KOPT-K1 (cell line): Measurements from ENCODE around the gene BEST1.
A peak's percentile ranks its signal among the peaks of the same experiment; 100 is the strongest.
"Not testable (repeated sequence)": the region's sequence is repeated elsewhere in the genome, so short reads cannot be mapped to it uniquely, and the experiment has no call there.

Experiments used
- H3K27ac ChIP-seq: fragments of 200-600 bp; sonication (generic); 2 replicates; pipeline ENCODE4 v1.5.1; 2016; ENCODE audit warnings: antibody characterized with exemption, mild to moderate bottlenecking, low read depth, low read length; ENCODE audit not compliant: poor library complexity, severe bottlenecking
- H3K36me3 ChIP-seq: fragments of 200-600 bp; sonication (generic); 2 replicates; pipeline ENCODE4 v1.5.1; 2017; ENCODE audit warnings: antibody characterized with exemption, mild to moderate bottlenecking, low read length, moderate library complexity; ENCODE audit not compliant: insufficient read depth
- H3K9me3 ChIP-seq: fragments of 200-600 bp; sonication (generic); 2 replicates; pipeline ENCODE4 v1.5.1; 2017; ENCODE audit warnings: antibody characterized with exemption, low read length, mild to moderate bottlenecking; ENCODE audit not compliant: insufficient read depth, poor library complexity, severe bottlenecking

BEST1 gene

GRCh38 chr11:61962213-61963015 is 12.3 kb downstream of the BEST1 start:
- Histone ChIP-seq H3K27ac (no peak overlapping the region), H3K36me3 (peaks cover 47% of the 10 kb centered on the region)

GRCh38 chr11:61963016-61963281 is 12.8 kb downstream of the BEST1 start:
- Histone ChIP-seq H3K36me3 (peaks cover 47% of the 10 kb centered on the region), H3K27ac (no peak overlapping the region), H3K9me3 (no peaks in the 10 kb centered on the region)

More at GRCh38 chr11:61962213-61963015, 12.3 kb downstream of the BEST1 start:
- no peaks in the 10 kb centered on the region for H3K9me3 ChIP-seq

- Histone ChIP-seq H3K36me3 (peaks cover 47% of the 10 kb centered on the region), H3K9me3 (no peaks in the 10 kb centered on the region), H3K27ac (no peak overlapping the region)
Measured at GRCh38 chr11:61963282-61964057, 13.3 kb downstream of the BEST1 start.

GRCh38 chr11:61964058-61964665 is 14.0 kb downstream of the BEST1 start:
- no peak overlapping the region for H3K27ac ChIP-seq
- H3K36me3 ChIP-seq = peaks cover 47% of the 10 kb centered on the region
- no peaks in the 10 kb centered on the region for H3K9me3 ChIP-seq

- H3K9me3 ChIP-seq, H3K27ac ChIP-seq: not testable (repeated sequence)
- H3K36me3 ChIP-seq = peaks cover 47% of the 10 kb centered on the region
Measured at GRCh38 chr11:61964666-61965271, 14.6 kb downstream of the BEST1 start.

GRCh38 chr11:61966734-61967115 is 16.6 kb downstream of the BEST1 start:
- peak overlapping the region; percentile 92 for H3K27ac ChIP-seq
- peaks cover 47% of the 10 kb centered on the region for H3K36me3 ChIP-seq
- H3K9me3 ChIP-seq = no peaks in the 10 kb centered on the region

GRCh38 chr11:61967116-61967923 is 17.2 kb downstream of the BEST1 start, which contains the start of gene FTH1:
FTH1 (minus strand) TSS chr11:61967634; CDS start chr11:61967425, 209 bp downstream.
- Histone ChIP-seq H3K27ac (peak within 1 kb of the TSS; percentile 92), H3K36me3 (peaks cover 46% of the 10 kb centered on the region), H3K9me3 (no peaks in the 10 kb centered on the region)

GRCh38 chr11:61967924-61968757 is 18.0 kb downstream of the BEST1 start:
- H3K27ac ChIP-seq = peak overlapping the region; percentile 92
- H3K9me3 ChIP-seq = no peaks in the 10 kb centered on the region
- H3K36me3 ChIP-seq = peaks cover 38% of the 10 kb centered on the region

GRCh38 chr11:61968758-61969390 is 18.7 kb downstream of the BEST1 start:
- Histone ChIP-seq H3K9me3 (no peaks in the 10 kb centered on the region), H3K27ac (peak overlapping the region; percentile 92), H3K36me3 (peaks cover 31% of the 10 kb centered on the region)

GRCh38 chr11:61969391-61969758 is 19.2 kb downstream of the BEST1 start:
- H3K27ac ChIP-seq = no peak overlapping the region
- no peaks in the 10 kb centered on the region for H3K9me3 ChIP-seq
- peaks cover 26% of the 10 kb centered on the region for H3K36me3 ChIP-seq

GRCh38 chr11:61969838-61970662 is 19.9 kb downstream of the BEST1 start:
- H3K9me3 ChIP-seq = no peaks in the 10 kb centered on the region
- H3K36me3 ChIP-seq = peaks cover 19% of the 10 kb centered on the region
- H3K27ac ChIP-seq = no peak overlapping the region

GRCh38 chr11:61971248-61972111 is 21.3 kb downstream of the BEST1 start:
- Histone ChIP-seq H3K27ac (peak overlapping the region; percentile 53), H3K36me3 (peaks cover 4% of the 10 kb centered on the region; the same call in 1 of the 2 replicates), H3K9me3 (no peaks in the 10 kb centered on the region)
